Erythroblast (primary cell): ENCODE results near the gene TEX50.

ENCODE experiments used
- GATA1 ChIP-seq: IDR thresholded peaks from 2 replicates; pipeline ENCODE4 v1.6.1; 2011; ENCODE audit warnings: low read depth, mild to moderate bottlenecking, control low read depth, low read length, moderate library complexity
- POLR2A ChIP-seq: IDR thresholded peaks from 2 replicates; pipeline ENCODE4 v1.6.1; 2011; ENCODE audit warnings: mild to moderate bottlenecking, low read length

GRCh38 chr1:173661271-173661670 is 26.1 kb downstream of the TEX50 start:
- TF ChIP-seq POLR2A (no peak), GATA1 (no peak)
